ENCODE data around the gene MAP3K19.
"Not testable (repeated sequence)": the region's sequence is repeated elsewhere in the genome, so short reads cannot be mapped to it uniquely, and the experiment has no call there.

Gene MAP3K19

DNA sequence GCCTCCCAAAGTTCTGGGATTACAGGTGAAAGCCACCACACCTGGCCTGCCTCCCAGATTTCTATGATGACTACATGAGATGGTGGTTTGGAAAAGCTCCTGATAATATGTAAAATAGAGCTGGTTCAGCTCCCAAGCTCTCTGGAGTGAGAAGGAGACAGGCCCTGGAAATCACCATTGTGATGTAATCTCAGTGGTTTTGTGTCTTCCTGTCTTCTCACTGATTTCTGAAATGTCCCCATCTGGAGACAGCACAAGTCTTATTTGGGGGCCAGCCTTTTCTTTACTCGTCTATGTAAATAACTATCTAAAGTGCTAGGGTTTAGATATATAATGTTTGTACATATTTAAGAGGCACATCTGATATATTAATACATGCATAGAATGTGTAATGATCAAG lies 64.6 kb downstream of the MAP3K19 start:
- no peak for DNase-seq

DNA sequence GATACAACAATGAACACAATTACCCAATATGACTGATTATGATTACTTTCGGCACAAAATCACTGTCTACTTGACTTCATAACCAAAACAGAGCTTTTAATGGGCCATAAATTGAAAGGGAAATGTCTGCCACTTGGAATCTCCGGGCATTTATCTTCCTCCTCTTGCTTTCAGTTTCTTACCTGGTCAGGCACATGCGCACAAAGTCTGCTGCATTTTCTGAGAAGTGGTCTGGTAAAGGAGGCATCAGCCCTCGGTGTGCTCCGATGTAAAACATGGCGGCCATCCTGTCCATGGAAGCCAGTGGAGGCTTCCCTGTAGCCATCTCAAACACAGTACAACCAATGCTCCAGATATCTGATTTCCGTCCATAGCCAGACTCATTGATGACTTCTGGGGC lies 66.6 kb downstream of the MAP3K19 start:
- no peak for DNase-seq

DNA sequence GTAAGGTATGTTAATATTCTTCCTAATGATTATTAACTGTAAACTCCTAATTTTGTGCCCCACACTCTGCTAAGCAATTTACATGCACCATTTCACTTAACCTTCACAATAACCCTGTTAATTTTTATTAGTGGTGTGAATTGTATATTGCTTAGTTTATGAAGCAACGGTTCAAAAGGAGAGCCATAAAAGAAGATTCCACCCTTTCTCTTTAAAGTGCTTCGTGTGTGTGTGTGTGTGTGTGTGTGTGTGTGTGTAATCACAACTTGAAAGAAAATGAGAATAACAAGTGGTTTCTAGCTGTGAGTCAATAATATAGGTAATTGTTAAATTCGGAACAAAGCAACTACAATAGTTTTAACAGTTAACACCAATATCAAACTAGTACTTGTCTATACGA lies 68.0 kb downstream of the MAP3K19 start:
- no peak for DNase-seq

DNA sequence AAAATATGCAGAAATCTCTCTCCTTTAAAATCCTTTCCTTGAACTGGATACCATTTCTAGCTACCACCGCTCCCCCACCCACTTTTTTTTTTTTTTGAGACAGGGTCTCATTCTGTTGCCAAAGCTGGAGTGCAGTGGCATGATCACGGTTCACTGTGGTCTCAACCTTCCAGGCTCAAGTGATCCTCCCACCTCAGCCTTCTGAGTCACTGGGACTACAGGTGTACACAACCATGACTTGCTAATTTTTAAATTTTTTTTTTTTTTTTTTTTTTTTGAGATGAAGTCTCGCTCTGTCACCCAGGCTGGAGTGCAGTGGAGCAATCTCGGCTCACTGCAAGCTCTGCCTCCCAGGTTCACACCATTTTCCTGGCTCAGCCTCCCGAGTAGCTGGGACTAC lies 70.1 kb downstream of the MAP3K19 start:
- not testable (repeated sequence) for DNase-seq

DNA sequence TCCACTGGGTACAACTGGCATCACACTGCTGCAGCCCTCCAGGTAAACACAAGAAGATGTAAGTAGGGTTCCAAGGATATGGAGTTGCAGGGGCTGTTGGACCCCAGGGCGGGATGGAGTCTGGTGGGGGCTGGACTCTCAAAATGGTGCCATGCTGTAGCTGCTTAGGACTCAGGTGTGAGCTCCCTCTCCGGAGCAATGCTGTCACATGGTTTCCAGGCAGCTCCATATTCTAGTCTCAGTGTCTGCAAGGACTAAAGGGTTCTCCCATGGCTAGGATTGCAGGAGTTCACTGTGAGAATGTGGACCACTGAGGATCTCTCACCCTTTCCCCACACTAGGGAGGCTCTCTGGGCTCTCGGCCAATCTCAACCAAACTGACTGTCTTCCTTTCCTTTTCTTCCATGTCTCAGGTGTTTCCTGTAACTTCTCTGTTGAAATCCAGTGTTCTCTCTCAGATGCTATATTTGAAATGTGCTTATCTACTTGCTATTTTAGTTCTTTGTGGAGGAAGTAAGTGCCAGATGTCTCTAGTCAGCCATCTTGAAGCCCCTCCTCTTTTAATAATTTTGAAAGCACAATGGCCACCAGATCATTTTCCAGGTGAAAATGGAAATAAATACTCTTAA lies 71.1 kb downstream of the MAP3K19 start:
- no peak for DNase-seq

DNA sequence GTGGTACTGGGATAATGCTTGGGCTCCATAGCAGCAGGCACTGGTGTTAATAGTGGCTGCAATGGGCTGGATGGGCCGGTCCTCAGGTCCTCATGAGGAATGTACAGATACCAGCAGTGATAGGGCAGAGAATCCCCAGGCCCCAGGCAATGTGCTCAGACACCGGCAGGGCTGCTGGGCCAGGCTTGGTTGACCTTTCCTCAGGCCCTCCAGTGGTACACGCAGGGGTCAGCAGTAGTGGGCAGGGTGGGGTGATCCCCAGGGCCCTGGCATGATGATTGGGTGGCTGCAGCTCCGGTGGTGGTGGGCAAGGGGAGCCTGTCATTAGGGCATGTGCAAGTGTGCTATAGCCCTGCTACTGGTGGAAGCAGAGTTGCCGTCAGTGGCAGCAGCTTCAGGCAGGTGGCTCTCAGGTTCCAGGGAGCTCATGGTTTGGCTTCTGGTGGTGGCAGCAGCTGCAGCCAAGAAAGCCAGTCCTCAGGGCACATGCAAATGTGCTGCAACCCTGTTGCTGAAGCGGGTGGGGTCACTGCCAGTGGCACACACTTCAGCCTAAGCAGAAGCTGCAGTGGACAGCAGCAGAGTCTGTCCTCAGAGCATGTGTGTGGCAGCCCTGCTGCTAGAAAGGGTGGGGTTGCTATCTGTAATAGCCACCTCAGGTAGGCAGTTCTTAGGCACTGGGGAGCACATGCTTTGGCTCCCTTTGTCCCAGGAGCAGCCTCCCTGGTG lies 71.8 kb downstream of the MAP3K19 start:
- no peak for DNase-seq

DNA sequence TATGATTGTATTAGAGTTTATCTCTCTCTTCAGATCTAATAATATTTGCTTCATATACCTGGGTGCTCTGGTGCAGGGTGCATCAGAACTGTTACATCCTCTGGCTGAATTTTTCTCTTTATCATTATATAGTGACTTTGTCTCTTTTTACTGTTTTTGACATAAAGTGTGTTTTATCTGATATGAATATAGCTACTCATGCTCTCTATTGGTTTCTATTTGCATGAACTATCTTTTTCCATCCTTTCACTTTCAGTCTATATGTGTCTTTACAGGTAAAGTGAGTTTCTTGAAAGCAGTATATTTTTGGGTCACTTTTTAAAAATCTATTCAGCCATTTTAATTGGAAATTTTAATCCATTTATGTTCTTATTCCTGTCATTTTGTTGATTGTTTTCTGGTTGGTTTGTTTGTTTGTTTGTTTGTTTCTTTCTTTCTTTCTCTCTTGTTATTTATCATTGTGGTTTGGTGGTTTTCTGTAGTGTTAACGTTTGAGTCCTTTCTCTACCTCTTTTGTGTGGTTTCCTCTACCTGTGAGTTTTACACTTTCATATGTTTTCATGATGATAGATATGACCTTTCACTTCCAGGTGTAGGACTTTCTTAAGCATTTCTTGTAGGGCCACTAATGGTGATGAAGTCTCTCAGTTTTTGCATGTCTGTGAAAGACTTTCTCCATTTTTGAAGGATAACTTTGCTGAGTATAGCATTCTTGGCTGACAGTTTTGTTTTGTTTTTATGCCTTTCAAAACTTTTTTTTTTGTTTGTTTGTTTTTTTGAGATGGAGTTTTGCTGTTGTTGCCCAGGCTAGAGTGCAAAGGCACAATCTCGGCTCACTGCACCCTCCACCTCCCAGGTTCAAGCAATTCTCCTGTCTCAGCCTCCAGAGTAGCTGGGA lies 73.8 kb downstream of the MAP3K19 start:
- DNase-seq: no peak

DNA sequence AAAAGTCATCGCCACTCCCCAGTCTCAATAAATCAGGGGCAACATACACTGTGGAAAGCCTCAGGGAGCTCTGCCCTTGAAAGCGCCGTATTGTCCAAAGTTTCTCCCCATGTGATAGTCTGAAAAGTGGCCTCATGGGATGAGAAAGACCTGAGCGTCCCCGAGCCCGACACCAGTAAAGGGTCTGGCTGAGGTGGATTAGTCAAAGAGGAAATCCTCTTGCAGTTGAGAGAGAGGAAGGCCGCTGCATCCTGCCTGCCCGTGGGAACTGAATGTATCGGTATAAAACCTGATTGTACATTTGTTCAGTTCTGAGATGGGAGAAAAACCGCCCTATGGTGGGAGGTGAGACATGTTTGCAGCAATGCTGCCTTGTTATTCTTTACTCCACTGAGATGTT lies 80.1 kb downstream of the MAP3K19 start:
- not testable (repeated sequence) for DNase-seq

DNA sequence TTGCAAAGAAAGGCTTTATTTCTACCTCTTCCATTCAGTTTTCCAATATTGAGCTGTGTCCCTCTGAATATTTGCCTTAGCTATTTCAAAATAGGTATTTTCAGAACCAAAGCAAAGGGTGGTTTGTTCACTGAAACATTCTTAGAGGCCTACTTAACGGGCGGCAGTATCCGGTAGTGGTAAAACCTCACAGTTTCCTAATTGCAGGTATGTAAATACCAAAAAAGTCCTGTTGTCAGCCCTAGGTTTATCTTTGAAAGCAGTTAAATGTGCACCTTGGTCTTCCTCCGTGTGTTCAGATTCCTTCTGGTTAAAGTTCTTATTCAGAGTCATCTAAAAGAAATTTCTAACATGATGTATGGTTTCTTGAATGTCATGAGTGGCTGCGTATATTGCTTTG lies 89.8 kb downstream of the MAP3K19 start:
- DNase-seq: no peak

DNA sequence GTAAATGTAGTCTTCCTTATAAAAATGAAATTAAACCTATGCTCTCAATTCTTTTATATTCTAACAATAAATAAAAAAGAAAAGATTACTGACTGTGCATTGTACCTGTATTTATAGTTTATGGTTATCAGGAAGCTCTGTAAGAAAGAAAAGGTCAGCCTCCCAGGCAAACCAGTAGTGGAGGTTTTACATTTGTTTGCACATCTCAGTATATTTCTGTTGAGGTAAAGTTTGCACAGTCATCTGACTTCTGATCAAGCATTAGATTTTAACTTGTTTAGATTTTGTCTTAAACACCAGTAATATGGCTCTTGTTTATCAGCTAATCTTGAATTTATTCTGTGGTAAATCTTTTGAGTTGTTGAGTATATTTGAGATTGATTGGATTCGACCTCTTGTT lies 91.5 kb downstream of the MAP3K19 start:
- DNase-seq: no peak

DNA sequence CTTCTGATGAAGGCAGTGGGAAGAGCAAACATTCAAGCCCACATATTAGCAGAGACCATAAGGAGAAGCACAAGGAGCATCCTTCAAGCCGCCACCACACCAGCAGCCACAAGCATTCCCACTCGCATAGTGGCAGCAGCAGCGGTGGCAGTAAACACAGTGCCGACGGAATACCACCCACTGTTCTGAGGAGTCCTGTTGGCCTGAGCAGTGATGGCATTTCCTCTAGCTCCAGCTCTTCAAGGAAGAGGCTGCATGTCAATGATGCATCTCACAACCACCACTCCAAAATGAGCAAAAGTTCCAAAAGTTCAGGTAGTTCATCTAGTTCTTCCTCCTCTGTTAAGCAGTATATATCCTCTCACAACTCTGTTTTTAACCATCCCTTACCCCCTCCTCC lies 93.2 kb downstream of the MAP3K19 start:
- DNase-seq: no peak

DNA sequence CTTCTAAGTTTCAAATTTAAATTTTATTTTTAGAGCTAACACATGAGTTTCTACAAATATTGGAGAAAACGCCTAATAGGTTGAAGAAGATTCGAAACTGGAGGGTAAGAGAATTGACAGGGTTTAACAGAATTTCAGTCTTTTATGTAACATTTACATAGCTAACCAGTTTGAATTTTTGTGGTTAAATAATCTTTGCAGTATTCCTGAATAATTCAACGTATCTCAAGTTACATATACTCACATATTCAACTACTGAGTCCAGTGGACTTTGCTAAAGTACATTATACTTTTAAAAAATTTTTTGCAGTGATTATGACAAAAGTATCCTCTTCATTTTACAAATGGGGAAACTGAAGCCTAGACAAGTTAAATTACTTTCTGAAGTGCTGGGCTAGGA lies 94.6 kb downstream of the MAP3K19 start:
- DNase-seq: no peak

DNA sequence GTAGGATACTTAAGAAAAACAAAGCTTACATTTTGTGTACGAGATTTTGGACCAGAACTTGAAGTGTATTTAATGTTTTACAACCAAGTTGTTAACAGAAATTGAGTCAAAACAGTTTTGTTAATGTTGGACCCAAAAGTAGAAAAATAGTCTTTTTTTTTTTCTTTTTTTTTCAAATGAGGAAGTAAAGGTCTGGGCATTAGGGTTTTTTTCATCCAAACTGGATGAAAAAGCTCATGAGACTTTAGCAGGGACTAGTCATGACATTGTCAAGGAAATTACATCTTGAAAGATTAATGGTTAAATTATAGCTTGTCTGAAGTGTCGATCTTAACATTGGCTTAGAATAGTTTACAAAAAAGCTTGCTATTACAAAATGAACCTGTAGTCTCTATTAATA lies 96.4 kb downstream of the MAP3K19 start:
- DNase-seq: no peak

DNA sequence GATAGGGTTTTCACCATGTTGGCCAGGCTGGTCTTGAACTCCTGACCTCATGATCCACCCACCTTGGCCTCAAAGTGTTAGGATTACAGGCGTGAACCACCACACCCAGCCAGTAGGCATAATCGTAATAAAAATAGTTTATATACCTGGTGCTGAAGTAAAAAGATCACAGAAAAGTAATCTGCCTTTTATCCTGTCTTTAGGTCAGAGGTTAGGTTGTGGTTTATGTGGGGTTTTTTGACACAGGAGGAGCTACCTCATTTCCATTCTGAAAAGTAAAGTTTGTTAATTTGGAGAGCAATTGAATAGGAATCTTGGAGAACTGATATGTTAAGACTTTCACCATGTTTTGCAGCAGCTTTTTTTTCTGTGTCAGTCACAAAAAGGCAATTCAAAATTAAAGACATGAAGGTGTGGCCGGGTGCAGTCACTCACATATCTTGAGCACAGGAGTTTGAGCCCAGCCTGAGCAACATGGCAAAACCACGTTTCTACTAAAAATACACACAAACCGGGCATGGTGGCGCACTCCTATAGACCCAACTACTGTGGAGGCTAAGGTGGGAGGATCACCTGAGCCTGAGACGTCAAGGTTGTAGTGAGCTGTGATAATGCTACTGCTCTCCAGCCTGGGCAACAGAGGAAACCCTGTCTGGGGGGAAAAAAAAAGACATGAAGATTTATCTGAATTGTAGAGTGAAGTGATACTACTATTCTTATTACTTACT lies 97.1 kb downstream of the MAP3K19 start:
- DNase-seq: no peak

DNA sequence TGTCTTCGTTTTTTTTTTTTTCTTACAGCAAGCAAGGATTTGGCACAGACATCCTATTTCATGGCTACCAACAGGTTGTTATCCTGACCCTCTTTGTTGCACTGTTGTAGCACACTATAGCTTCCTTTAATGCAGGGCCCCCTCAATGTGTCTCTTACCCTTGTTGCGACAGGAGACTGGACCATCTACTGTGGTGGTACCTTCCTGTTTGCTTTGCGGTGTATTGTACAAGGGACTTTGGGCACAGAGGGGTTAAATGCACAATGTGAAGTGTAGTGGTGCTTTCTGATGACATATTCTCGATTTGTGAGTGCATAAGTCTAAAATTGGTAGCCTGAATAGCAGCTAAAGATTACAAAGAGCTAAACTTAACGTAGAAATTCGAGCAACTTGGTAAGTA lies 101.2 kb downstream of the MAP3K19 start:
- DNase-seq: no peak

DNA sequence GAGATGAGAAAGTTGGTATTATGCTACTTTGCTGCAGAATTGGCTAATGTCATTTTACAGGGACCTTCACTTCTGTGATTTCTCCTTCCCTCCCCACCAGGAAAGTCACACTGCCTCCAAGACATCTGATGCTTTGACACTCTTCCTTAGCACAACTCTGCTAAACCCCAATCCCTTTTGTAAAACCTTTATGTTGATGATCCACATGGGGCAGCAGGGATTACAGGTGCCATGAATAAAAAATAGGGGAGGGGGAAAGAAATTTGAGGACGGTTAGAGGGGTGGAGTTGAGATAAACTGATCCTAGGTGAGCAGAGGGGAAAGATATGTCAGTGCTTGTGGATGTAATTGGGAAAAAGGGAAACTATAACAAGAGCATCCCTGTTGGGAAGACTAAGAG lies 102.3 kb downstream of the MAP3K19 start:
- DNase-seq: no peak

DNA sequence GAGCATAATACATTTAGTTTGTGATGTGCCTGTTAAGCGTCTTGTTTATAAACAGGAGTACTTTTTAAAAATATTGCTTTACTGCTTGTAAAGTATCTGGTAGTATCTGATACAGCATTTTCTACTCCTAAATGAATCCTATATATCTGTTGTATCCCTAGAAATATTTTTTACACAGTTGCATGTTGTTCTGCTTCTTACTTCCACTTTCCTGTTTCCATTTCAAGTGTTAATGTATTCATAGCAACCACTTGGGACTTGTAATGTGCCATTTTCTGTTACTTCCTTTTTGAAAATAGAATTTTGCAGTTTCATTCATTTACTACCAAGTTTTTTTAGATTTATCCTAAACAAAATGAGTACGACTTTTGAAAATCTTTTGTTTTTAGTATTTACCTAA lies 103.7 kb downstream of the MAP3K19 start:
- no peak for DNase-seq

DNA sequence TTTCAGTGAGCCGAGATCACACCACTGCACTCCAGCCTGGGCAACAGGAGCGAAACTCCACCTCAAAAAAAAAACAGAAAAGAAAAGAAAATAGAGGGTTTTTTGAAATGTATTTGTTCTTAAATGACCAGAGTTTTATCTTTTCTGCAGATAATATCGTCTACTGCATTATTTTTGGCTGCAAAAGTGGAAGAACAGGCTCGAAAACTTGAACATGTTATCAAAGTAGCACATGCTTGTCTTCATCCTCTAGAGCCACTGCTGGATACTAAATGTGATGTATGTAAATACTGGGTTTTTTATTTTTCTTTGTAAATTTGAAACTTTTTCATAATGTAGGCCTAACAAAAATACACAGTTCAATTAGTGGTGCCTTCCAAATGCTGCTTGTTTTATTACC lies 110.6 kb downstream of the MAP3K19 start:
- DNase-seq: no peak

DNA sequence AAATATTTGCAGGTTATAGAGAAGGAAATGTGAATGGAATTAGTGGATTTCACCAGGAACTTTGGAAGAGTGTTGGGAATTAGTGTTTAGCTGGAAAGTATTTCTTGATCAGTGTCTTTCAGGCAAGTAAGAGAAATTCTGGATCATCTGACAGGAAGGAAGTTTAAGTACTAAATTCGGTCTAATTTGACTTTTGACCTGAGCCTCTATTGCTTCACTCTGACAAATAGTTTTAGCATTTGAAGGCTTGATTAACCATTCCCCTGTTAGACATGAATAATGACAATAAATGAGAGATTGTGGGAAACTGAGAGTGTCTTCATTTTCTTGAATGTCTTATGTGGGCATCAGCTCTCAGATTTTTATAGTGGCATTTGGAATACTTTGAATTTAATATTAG lies 112.6 kb downstream of the MAP3K19 start:
- DNase-seq: no peak

DNA sequence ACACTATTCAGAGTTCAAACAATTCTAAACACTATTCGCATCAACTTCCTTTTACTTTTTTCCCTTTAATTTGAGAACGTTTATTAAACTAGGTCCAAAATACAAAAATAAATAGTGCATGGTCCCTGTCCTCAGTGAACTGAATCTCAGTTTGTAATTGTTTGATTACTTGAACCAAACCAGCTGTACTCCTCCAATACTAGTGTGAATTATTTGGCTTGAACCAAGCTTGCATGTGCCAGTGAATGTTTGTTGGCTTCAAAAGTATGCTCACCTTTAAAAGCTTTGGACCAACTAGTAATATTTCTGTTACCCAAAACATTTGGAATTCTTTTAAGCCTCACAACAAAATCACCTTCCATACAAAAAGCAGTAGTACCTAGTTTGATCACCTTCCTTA lies 113.1 kb downstream of the MAP3K19 start:
- DNase-seq: no peak

DNA sequence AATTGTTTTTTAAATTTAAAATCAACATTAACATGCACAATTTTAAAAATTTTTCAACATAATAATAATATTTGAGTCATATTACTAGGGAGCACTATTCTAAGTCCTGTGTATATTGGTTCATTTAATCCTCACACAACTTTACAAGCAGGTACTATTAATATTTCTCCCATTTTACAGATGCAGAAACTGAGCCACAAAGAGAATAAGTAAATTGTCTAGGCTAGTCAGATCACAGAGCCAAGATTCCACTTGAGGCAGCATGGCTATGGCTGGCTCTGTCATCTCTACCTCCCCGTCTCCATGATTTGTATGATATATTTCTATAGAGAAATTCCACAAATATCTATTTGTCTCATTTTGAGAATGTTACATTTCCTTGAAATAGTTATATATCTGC lies 113.5 kb downstream of the MAP3K19 start:
- DNase-seq: no peak

DNA sequence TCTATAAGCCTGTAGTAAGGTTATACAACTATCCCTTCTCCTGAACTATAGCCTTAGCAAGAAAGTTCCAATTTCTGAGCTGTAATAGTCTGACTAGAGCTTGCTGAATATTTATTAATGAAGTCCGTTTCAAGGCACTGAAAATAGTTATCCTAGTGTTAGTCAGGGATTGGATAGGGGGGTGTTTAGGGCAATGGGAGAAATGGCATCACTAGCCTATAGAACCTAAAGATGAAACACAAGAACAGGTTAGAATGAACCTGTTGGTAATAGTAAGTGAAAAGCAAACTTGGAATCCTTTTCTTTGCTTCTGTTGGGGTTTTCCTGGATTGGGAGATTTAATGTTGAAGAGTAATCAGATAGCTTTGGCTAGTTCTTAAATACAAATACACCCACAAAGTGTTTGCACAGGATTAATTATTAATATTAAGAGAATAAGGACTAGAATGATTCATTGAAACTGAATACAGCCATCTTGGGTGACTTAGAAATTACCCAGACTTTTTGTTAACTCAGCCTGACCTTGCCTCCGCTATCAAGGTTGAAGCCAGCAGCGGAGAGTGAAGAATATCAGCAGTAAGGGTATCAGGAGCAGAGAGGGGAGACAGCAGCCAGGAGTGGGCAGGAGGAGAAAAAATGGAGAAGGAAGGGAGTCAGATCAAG lies 114.3 kb downstream of the MAP3K19 start:
- DNase-seq: no peak

DNA sequence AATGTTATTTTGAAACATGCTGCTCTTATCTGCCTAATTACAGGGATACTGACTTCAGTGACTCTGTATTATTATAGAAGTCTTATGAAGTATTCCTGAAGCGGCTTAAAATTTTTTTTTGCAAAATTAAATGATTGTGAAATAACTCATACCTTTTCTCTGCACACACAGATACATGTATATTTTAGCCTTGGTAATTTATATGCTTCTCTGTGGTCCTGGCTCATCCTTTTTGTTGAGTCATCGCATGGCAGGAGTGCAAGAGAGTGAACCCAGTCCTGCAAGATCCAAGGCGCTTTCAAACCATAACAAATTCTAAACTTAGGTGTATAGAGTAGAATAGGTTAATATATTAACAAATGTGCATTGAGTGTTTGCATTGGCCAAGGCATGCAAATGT lies 120.1 kb downstream of the MAP3K19 start:
- DNase-seq: no peak

All from stimulated activated CD8-positive, alpha-beta memory T cell treated with anti-CD3 and anti-CD28 coated beads, Interleukin-4, amount 100 ng/mL, for 48 hours (primary cell).